GM23338 (cell line): Measurements from ENCODE around the gene CEPT1.

Source experiments
- CTCF ChIP-seq, 2 experiments: fragments of 200-600 bp in 1 of 2; sonication (generic) in 1 of 2; conservative IDR thresholded peaks; 2 replicates each; pipeline versions ENCODE4 v1.5.1 to v1.6.1; 2016 to 2017; ENCODE audit warnings: antibody characterized with exemption in 2 of 2, low read depth in 2 of 2, mild to moderate bottlenecking in 2 of 2, moderate library complexity in 1 of 2
- STAT1 ChIP-seq: IDR thresholded peaks from one replicate; pipeline ENCODE4 v1.6.1; 2016; ENCODE audit warnings: antibody characterized with exemption; ENCODE audit not compliant: unreplicated experiment

GRCh38 chr1:111191496-111191895 lies 51.5 kb downstream of the CEPT1 start:
- TF ChIP-seq CTCF (conservative IDR thresholded peaks at IDR 0.05; ENCODE audit: low read depth in 2 of 2): no peak
- TF ChIP-seq STAT1: no peak
